ENCODE results near the gene PTPRK. TPM values are rescaled to one million over a fixed set of nuclear protein-coding genes. Genes with fewer than 3 reads are reported as not detected.

Gene PTPRK
- total RNA-seq, 1 experiment from 2014 or later = 94.4 TPM

GRCh38 chr6:128097009-128097408 lies 423.4 kb downstream of the PTPRK start:
- no peak overlapping the region for H3K27ac Mint-ChIP-seq (ENCODE audit: unreplicated experiment)
- H3K36me3 Mint-ChIP-seq (ENCODE audit: insufficient read depth, unreplicated experiment) = no peaks in the 10 kb centered on the region
- TF ChIP-seq, protein P1, sequence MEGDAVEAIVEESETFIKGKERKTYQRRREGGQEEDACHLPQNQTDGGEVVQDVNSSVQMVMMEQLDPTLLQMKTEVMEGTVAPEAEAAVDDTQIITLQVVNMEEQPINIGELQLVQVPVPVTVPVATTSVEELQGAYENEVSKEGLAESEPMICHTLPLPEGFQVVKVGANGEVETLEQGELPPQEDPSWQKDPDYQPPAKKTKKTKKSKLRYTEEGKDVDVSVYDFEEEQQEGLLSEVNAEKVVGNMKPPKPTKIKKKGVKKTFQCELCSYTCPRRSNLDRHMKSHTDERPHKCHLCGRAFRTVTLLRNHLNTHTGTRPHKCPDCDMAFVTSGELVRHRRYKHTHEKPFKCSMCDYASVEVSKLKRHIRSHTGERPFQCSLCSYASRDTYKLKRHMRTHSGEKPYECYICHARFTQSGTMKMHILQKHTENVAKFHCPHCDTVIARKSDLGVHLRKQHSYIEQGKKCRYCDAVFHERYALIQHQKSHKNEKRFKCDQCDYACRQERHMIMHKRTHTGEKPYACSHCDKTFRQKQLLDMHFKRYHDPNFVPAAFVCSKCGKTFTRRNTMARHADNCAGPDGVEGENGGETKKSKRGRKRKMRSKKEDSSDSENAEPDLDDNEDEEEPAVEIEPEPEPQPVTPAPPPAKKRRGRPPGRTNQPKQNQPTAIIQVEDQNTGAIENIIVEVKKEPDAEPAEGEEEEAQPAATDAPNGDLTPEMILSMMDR (IDR thresholded peaks at IDR 0.05; ENCODE audit: insufficient read depth in 1 of 2, low read depth in 1 of 2, low read length in 1 of 2, severe bottlenecking in 1 of 2, unreplicated experiment in 1 of 2) = no peak
- no peaks in the 10 kb centered on the region for H3K4me1 Mint-ChIP-seq (ENCODE audit: low read depth, unreplicated experiment)
- BruUV-seq (replicated peaks) = no TSS peak
- no peak for DNase-seq
- CTCF ChIA-PET = no interaction called here
- H3K4me3 ChIP-seq (ENCODE audit: low read depth, low read length) = no peak overlapping the region
- no peaks in the 10 kb centered on the region for H3K36me3 ChIP-seq (ENCODE audit: control insufficient read depth, insufficient read depth, low read length)
- no peaks in the 10 kb centered on the region for H3K9me3 ChIP-seq
- POLR2A ChIA-PET = no interaction called here
- H3K27me3 Mint-ChIP-seq (ENCODE audit: insufficient read depth, unreplicated experiment) = no peaks in the 10 kb centered on the region
- H3K9me3 Mint-ChIP-seq (ENCODE audit: unreplicated experiment) = no peaks in the 10 kb centered on the region
- no peak overlapping the region for H3K4me3 Mint-ChIP-seq (ENCODE audit: unreplicated experiment)
- H3K27me3 ChIP-seq (replicated peaks; ENCODE audit: control insufficient read depth, insufficient read depth, low read length) = no peaks in the 10 kb centered on the region
- 0 out of 2 replicates have a peak, but pooled peaks cover 7% of the 10 kb centered on the region for H3K4me1 ChIP-seq
- intact Hi-C loops (cut with micrococcal nuclease; ENCODE audit: unreplicated experiment) = no loop called here

DNA sequence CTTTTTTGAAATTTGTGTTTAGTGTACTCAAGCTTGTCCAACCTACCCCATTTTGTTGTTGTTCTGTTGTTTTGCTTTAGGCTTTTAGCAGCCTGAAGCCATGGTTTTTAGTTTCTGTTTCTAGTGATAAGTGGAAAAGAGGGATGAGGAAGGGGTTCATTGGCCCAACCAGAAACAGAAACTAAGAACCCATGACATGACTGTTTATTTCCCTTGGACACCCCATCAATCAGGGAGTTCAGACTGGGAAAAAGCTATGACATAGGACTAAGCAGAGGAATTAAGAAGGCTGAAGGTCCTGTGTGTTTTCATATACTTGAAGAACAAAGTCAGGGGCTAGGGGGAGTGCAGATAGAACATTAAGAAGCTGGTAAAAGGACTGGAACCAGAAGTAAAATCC lies 425.0 kb downstream of the PTPRK start:
- Histone ChIP-seq H3K4me1 (0 out of 2 replicates have a peak, but pooled peaks cover 7% of the 10 kb centered on the region), H3K27me3 (replicated peaks; ENCODE audit: control insufficient read depth, insufficient read depth, low read length) (no peaks in the 10 kb centered on the region), H3K9me3 (no peaks in the 10 kb centered on the region), H3K4me3 (ENCODE audit: low read depth, low read length) (no peak overlapping the region), H3K36me3 (ENCODE audit: control insufficient read depth, insufficient read depth, low read length) (no peaks in the 10 kb centered on the region)
- TF ChIP-seq, protein P1 (IDR thresholded peaks at IDR 0.05; ENCODE audit: insufficient read depth in 1 of 2, low read depth in 1 of 2, low read length in 1 of 2, severe bottlenecking in 1 of 2, unreplicated experiment in 1 of 2) = no peak
- H3K27ac Mint-ChIP-seq (ENCODE audit: unreplicated experiment) = no peak overlapping the region
- ChIA-PET CTCF (no interaction called here), POLR2A (no interaction called here)
- H3K4me1 Mint-ChIP-seq (ENCODE audit: low read depth, unreplicated experiment) = no peaks in the 10 kb centered on the region
- intact Hi-C loops (cut with micrococcal nuclease; ENCODE audit: unreplicated experiment) = no loop called here
- BruUV-seq (replicated peaks) = no TSS peak
- no peaks in the 10 kb centered on the region for H3K36me3 Mint-ChIP-seq (ENCODE audit: insufficient read depth, unreplicated experiment)
- H3K9me3 Mint-ChIP-seq (ENCODE audit: unreplicated experiment) = no peaks in the 10 kb centered on the region
- DNase-seq = no peak
- no peak overlapping the region for H3K4me3 Mint-ChIP-seq (ENCODE audit: unreplicated experiment)
- no peaks in the 10 kb centered on the region for H3K27me3 Mint-ChIP-seq (ENCODE audit: insufficient read depth, unreplicated experiment)

DNA sequence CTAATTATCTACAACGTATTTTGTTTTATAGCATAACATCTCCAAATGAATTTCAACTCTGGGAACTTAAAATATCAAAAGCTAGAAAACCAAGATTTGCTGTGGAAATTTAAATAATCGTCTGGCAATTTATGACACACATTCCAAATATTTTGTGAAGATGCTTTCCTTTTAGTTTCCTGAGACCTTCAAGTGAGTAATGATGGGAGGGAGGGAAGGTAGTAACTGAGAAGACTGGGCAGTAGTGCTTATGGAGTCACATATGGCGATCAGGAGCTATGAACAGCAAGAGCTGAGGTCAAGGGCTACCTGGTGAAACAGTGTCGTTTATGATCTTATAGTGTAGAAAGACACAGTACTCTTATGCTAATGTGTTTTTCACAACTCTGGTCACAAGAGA lies 441.4 kb downstream of the PTPRK start:
- no TSS peak for BruUV-seq (replicated peaks)
- Histone ChIP-seq H3K36me3 (ENCODE audit: control insufficient read depth, insufficient read depth, low read length) (no peaks in the 10 kb centered on the region), H3K4me1 (no peaks in the 10 kb centered on the region), H3K4me3 (ENCODE audit: low read depth, low read length) (no peak overlapping the region), H3K27me3 (replicated peaks; ENCODE audit: control insufficient read depth, insufficient read depth, low read length) (no peaks in the 10 kb centered on the region), H3K9me3 (no peaks in the 10 kb centered on the region)
- no peaks in the 10 kb centered on the region for H3K9me3 Mint-ChIP-seq (ENCODE audit: unreplicated experiment)
- intact Hi-C loops (cut with micrococcal nuclease; ENCODE audit: unreplicated experiment) = no loop called here
- TF ChIP-seq, protein P1 (IDR thresholded peaks at IDR 0.05; ENCODE audit: insufficient read depth in 1 of 2, low read depth in 1 of 2, low read length in 1 of 2, severe bottlenecking in 1 of 2, unreplicated experiment in 1 of 2) = no peak
- CTCF ChIA-PET = no interaction called here
- no peak overlapping the region for H3K4me3 Mint-ChIP-seq (ENCODE audit: unreplicated experiment)
- no peaks in the 10 kb centered on the region for H3K4me1 Mint-ChIP-seq (ENCODE audit: low read depth, unreplicated experiment)
- H3K27ac Mint-ChIP-seq (ENCODE audit: unreplicated experiment) = no peak overlapping the region
- no peaks in the 10 kb centered on the region for H3K27me3 Mint-ChIP-seq (ENCODE audit: insufficient read depth, unreplicated experiment)
- POLR2A ChIA-PET = interaction anchor here (0.6 kb wide), 1 partner anchor 142 kb away, joined by 4 read pairs; no protein-coding TSS in a partner anchor
- no peak for DNase-seq
- H3K36me3 Mint-ChIP-seq (ENCODE audit: insufficient read depth, unreplicated experiment) = peaks cover 22% of the 10 kb centered on the region

Data from Caco-2 (cell line).